PC-9 (cell line): ENCODE results near the gene TGFBR2. TPM values are rescaled to one million over a fixed set of nuclear protein-coding genes. Genes with fewer than 3 reads are reported as not detected.

Experiments
- BruUV-seq: library from RNA; stranded (reverse); fragments of 400-500 nt; replicated peaks from 2 replicates; lab custom pipeline; 2021; lab: Mats Ljungman, UMichigan
- CTCF ChIA-PET: fragments of 300-600 bp; sonication (Branson Sonifier 250); formaldehyde crosslinking; loops from one replicate; lab custom pipeline; 2022; ENCODE audit warnings: antibody characterized with exemption; lab: Charles Lee
- POLR2A ChIA-PET: fragments of 300-600 bp; sonication (Branson Sonifier 250); formaldehyde crosslinking; loops from one replicate; lab custom pipeline; 2022; ENCODE audit warnings: antibody characterized with exemption; ENCODE audit not compliant: unreplicated experiment; lab: Charles Lee
- DNase-seq, 2 experiments: peaks; one replicate each; pipeline versions ENCODE4 v3.0.0 to v3.0.0-alpha.2; 2015 to 2022; ENCODE audit warnings: mixed read lengths in 1 of 2
- H2AFZ ChIP-seq: fragments of 200-600 bp; sonication (generic); 2 replicates; pipeline ENCODE4 v1.8.1; 2017; ENCODE audit warnings: antibody characterized with exemption
- H3F3A ChIP-seq: fragments of 200-600 bp; sonication (generic); 2 replicates; pipeline ENCODE4 v1.8.1; 2017; ENCODE audit warnings: antibody characterized with exemption, mild to moderate bottlenecking, low read depth; ENCODE audit not compliant: insufficient read depth
- H3K27ac ChIP-seq: fragments of 200-600 bp; sonication (generic); 2 replicates; pipeline ENCODE4 v1.6.1; 2016; ENCODE audit warnings: mixed run types
- H3K27me3 ChIP-seq: fragments of 200-600 bp; sonication (generic); 2 replicates; pipeline ENCODE4 v1.6.1; 2016; ENCODE audit warnings: low read depth, mixed run types; ENCODE audit not compliant: insufficient read depth
- H3K36me3 ChIP-seq: fragments of 200-600 bp; sonication (generic); 2 replicates; pipeline ENCODE4 v1.6.1; 2016; ENCODE audit warnings: low read depth, mixed run types
- H3K4me1 ChIP-seq: fragments of 200-600 bp; sonication (generic); replicated peaks from 2 replicates; pipeline ENCODE4 v1.6.1; 2016; ENCODE audit warnings: mixed run types; ENCODE audit not compliant: insufficient read depth
- H3K4me2 ChIP-seq: fragments of 200-600 bp; sonication (generic); 2 replicates; pipeline ENCODE4 v1.6.1; 2017; ENCODE audit warnings: mixed run types
- H3K4me3 ChIP-seq: fragments of 200-600 bp; sonication (generic); 2 replicates; pipeline ENCODE4 v1.6.1; 2016; ENCODE audit warnings: mixed run types
- H3K79me2 ChIP-seq: fragments of 200-600 bp; sonication (generic); 2 replicates; pipeline ENCODE4 v1.6.1; 2017; ENCODE audit warnings: low read depth, mixed run types
- H3K9me2 ChIP-seq: fragments of 200-600 bp; sonication (generic); 2 replicates; pipeline ENCODE4 v1.8.1; 2017; ENCODE audit warnings: mild to moderate bottlenecking; ENCODE audit not compliant: insufficient read depth
- H3K9me3 ChIP-seq: fragments of 200-600 bp; sonication (generic); 2 replicates; pipeline ENCODE4 v1.8.1; 2016; ENCODE audit warnings: low read depth; ENCODE audit not compliant: insufficient read depth
- H4K20me1 ChIP-seq: fragments of 200-600 bp; sonication (generic); 2 replicates; pipeline ENCODE4 v1.8.1; 2017; ENCODE audit not compliant: insufficient read depth
- EZH2 ChIP-seq: fragments of 200-600 bp; sonication (generic); IDR thresholded peaks from 2 replicates; pipeline ENCODE4 v1.8.0; 2017; ENCODE audit warnings: antibody characterized with exemption, low read depth
- intact Hi-C: fragments of 100-400 bp; cut with micrococcal nuclease; formaldehyde crosslinking; loops from one replicate; pipeline ENCODE4 v1.10.0; 2022; ENCODE audit not compliant: unreplicated experiment
- total RNA-seq: library from RNA; stranded (reverse); gene quantifications from 2 replicates; pipeline ENCODE4 v1.2.3, GENCODE V29; 2021
- TF ChIP-seq, protein P1 (sequence below): fragments of 200-600 bp; sonication (generic); conservative IDR thresholded peaks from 2 replicates; pipeline ENCODE4 v1.6.1; 2017; ENCODE audit warnings: mixed run types, antibody characterized with exemption, mild to moderate bottlenecking, moderate library complexity

Gene TGFBR2
- total RNA-seq, 1 experiment from 2014 or later, result 33.6 TPM

DNA sequence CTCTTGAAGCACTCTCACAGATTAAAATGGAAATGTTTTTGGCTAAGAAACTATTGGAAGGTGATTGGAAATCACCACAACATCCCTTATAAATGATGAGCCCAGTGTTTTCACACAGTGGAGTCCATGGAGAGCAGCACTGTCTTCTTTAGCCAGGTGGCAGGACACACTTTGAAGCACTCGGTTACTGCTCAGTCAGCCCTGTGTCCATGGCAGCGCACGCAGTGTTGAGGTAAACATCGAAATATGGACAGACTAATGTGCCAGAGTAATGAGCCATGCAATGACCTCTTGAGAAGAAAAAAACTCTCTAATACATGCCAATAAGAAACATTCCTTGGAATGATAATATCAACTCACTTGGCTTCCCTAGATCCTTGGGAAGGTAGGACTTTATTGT, 66.6 kb downstream of the TGFBR2 start:
- Histone ChIP-seq H3K27ac (no peak overlapping the region), H3K4me2 (no peak overlapping the region), H3F3A (no peaks in the 10 kb centered on the region), H3K4me3 (no peak overlapping the region), H3K36me3 (no peaks in the 10 kb centered on the region), H3K9me3 (no peaks in the 10 kb centered on the region), H3K9me2 (no peaks in the 10 kb centered on the region), H3K4me1 (no peaks in the 10 kb centered on the region), H3K27me3 (no peaks in the 10 kb centered on the region), H3K79me2 (no peaks in the 10 kb centered on the region), H2AFZ (no peak overlapping the region), H4K20me1 (no peaks in the 10 kb centered on the region)
- ChIA-PET POLR2A (no interaction called here), CTCF (no interaction called here)
- TF ChIP-seq, protein P1, sequence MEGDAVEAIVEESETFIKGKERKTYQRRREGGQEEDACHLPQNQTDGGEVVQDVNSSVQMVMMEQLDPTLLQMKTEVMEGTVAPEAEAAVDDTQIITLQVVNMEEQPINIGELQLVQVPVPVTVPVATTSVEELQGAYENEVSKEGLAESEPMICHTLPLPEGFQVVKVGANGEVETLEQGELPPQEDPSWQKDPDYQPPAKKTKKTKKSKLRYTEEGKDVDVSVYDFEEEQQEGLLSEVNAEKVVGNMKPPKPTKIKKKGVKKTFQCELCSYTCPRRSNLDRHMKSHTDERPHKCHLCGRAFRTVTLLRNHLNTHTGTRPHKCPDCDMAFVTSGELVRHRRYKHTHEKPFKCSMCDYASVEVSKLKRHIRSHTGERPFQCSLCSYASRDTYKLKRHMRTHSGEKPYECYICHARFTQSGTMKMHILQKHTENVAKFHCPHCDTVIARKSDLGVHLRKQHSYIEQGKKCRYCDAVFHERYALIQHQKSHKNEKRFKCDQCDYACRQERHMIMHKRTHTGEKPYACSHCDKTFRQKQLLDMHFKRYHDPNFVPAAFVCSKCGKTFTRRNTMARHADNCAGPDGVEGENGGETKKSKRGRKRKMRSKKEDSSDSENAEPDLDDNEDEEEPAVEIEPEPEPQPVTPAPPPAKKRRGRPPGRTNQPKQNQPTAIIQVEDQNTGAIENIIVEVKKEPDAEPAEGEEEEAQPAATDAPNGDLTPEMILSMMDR, result no peak
- TF ChIP-seq EZH2, result no peak
- BruUV-seq, result no TSS peak
- DNase-seq, result no peak
- intact Hi-C loops, result no loop called here

DNA sequence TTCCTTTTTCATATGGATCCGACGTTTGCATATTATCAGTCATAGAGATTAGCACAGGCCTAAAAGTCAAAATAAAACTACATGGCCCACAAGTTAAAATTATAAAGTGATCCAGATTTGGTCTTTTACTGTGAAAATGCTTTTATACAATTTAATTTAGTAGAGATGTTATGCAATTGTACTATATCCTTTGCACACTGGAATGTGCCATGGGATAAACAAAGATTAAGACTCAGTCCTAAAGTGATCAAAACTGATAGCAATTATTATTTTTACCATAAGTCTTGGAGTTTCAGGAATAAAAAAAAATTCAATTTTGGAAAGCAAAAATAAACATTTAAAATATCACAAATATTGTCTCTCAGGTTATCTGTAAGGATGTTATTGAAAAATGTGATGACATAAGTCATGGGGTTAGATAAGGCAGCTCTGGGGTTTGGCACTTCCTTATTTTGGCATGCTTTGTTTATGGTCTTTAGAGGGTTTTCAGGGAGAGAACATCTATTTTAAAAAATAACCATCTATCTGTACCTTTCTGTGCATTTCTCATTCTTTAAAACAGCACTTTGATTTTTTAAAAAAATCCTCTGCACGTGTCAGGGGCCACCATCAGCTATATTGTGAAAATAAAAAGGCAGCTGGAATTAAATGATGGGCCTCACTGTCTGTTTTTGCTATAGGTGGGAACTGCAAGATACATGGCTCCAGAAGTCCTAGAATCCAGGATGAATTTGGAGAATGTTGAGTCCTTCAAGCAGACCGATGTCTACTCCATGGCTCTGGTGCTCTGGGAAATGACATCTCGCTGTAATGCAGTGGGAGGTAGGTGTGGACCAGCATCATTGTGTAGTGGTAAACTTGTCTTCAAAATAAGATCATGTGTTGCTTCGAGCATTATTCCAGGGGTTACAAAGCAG, 67.3 kb downstream of the TGFBR2 start:
- ChIA-PET CTCF (no interaction called here), POLR2A (interaction anchor here (0.6 kb wide), 1 partner anchor 162 kb away, joined by 3 read pairs; no protein-coding TSS in a partner anchor)
- no TSS peak for BruUV-seq
- no peaks in the 10 kb centered on the region for H3K36me3 ChIP-seq
- no peaks in the 10 kb centered on the region for H3F3A ChIP-seq
- H2AFZ ChIP-seq, result no peak overlapping the region
- H3K9me2 ChIP-seq, result no peaks in the 10 kb centered on the region
- DNase-seq, result no peak
- TF ChIP-seq, protein P1, result no peak
- TF ChIP-seq EZH2, result no peak
- no peaks in the 10 kb centered on the region for H3K4me1 ChIP-seq
- no peaks in the 10 kb centered on the region for H3K27me3 ChIP-seq
- no peaks in the 10 kb centered on the region for H3K9me3 ChIP-seq
- H3K27ac ChIP-seq, result no peak overlapping the region
- no peaks in the 10 kb centered on the region for H3K79me2 ChIP-seq
- no peaks in the 10 kb centered on the region for H4K20me1 ChIP-seq
- H3K4me2 ChIP-seq, result no peak overlapping the region
- intact Hi-C loops, result no loop called here
- H3K4me3 ChIP-seq, result no peak overlapping the region

DNA sequence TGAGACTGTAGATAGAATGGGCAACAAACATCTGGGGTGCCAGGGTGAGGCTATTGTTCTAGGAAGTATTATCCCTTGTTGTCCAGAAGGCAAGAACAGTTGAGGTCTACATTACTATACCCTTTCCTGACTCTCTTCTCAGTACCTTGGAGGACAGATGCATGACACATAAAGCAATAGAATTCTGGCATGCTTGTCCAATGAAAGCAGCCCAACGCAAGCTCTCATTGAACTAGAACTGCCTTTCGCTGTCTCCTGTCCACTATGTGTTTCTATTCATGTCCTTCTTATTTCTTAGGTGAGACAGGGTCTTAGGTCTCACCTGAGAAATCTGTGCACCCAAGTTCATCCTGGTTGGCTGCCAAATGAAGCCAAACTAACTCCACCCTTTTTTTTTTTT, 68.6 kb downstream of the TGFBR2 start:
- BruUV-seq, result no TSS peak
- H3K4me2 ChIP-seq, result no peak overlapping the region
- H3K9me2 ChIP-seq, result no peaks in the 10 kb centered on the region
- H3K27ac ChIP-seq, result no peak overlapping the region
- H3K79me2 ChIP-seq, result no peaks in the 10 kb centered on the region
- intact Hi-C loops, result no loop called here
- H3K36me3 ChIP-seq, result no peaks in the 10 kb centered on the region
- no peaks in the 10 kb centered on the region for H3K4me1 ChIP-seq
- ChIA-PET POLR2A (no interaction called here), CTCF (interaction anchor here (0.7 kb wide), 1 partner anchor 724 kb away, joined by 4 read pairs; no protein-coding TSS in a partner anchor)
- no peak for TF ChIP-seq EZH2
- H3K4me3 ChIP-seq, result no peak overlapping the region
- no peaks in the 10 kb centered on the region for H3F3A ChIP-seq
- H3K27me3 ChIP-seq, result no peaks in the 10 kb centered on the region
- no peaks in the 10 kb centered on the region for H4K20me1 ChIP-seq
- no peak overlapping the region for H2AFZ ChIP-seq
- DNase-seq, result no peak
- no peaks in the 10 kb centered on the region for H3K9me3 ChIP-seq
